GM12865 (cell line): Measurements from ENCODE around the gene ZMYND12.

Experiments used
- DNase-seq: peaks from one replicate; pipeline ENCODE4 v3.0.0; 2010; ENCODE audit warnings: low read depth
- H3K4me3 ChIP-seq: 2 replicates; pipeline ENCODE4 v1.5.1; 2011; ENCODE audit warnings: mild to moderate bottlenecking, low read depth, low read length, control low read depth
- CTCF ChIP-seq: IDR thresholded peaks from 2 replicates; pipeline ENCODE4 v1.5.1; 2011; ENCODE audit warnings: low read length, control low read depth, low read depth, inconsistent platforms; ENCODE audit not compliant: insufficient read depth; ENCODE audit errors: missing control alignments

ZMYND12 gene

GRCh38 chr1:42449256-42449655, 6.6 kb downstream of the ZMYND12 start:
- DNase-seq = no peak
- no peak for TF ChIP-seq CTCF
- H3K4me3 ChIP-seq = no peak overlapping the region

GRCh38 chr1:42442662-42443061, 13.2 kb downstream of the ZMYND12 start:
- TF ChIP-seq CTCF = no peak

GRCh38 chr1:42439940-42440339, 15.9 kb downstream of the ZMYND12 start:
- DNase-seq = no peak

More at GRCh38 chr1:42442662-42443061, 13.2 kb downstream of the ZMYND12 start:
- H3K4me3 ChIP-seq = no peak overlapping the region
- DNase-seq = no peak

GRCh38 chr1:42434340-42434739, 21.5 kb downstream of the ZMYND12 start:
- no peak for TF ChIP-seq CTCF
- H3K4me3 ChIP-seq = no peak overlapping the region
- no peak for DNase-seq

More at GRCh38 chr1:42439940-42440339, 15.9 kb downstream of the ZMYND12 start:
- no peak for TF ChIP-seq CTCF
- no peak overlapping the region for H3K4me3 ChIP-seq

- no peak for DNase-seq
- H3K4me3 ChIP-seq = no peak overlapping the region
- no peak for TF ChIP-seq CTCF
Measured at GRCh38 chr1:42433369-42433768, 22.5 kb downstream of the ZMYND12 start.

- TF ChIP-seq CTCF = no peak
- no peak overlapping the region for H3K4me3 ChIP-seq
- DNase-seq = no peak
Measured at GRCh38 chr1:42432714-42433113, 23.1 kb downstream of the ZMYND12 start.

- no peak overlapping the region for H3K4me3 ChIP-seq
- no peak for DNase-seq
- TF ChIP-seq CTCF = no peak
Measured at GRCh38 chr1:42431514-42431913, 24.3 kb downstream of the ZMYND12 start.
